Measurements from ENCODE around the gene ATE1. TPM values are rescaled to one million over a fixed set of nuclear protein-coding genes. Genes with fewer than 3 reads are reported as not detected.

Gene ATE1
- polyA plus RNA-seq, 1 experiment: 17.9 TPM

DNA sequence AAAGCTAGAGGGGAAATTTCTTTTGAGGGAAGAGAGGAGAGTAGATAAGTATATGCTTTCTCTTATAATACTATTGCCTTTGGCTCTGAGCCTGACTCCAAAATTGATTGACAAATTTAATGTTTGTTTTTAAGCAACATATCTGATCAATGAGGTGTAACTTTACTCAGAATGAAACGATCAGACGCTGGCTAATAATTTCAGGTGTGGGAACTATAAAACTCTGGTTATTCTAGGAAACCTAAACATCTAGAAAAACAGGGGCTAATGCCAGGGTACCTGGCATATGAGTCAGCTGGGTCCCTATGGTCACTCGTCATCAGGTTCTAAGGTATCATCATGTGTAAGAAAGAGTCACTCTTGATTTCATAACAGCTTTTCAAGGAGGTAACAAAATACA, 139.7 kb downstream of the ATE1 start:
- Histone ChIP-seq H3K27ac (ENCODE audit: low read depth, low read length) (no peak overlapping the region), H3K9me3 (ENCODE audit: control insufficient read depth, insufficient read depth, low read length) (no peaks in the 10 kb centered on the region), H3K4me3 (ENCODE audit: low read depth, low read length) (no peak overlapping the region), H3K27me3 (ENCODE audit: control insufficient read depth, insufficient read depth, low read length) (no peaks in the 10 kb centered on the region)
- ChIA-PET CTCF (interaction anchor here (0.6 to 0.7 kb wide), 2 partner anchors 113 to 116 kb away, joined by 3 read pairs; no protein-coding TSS in a partner anchor), POLR2A (no interaction called here)
- DNase-seq (ENCODE audit: low read depth, low spot score): no peak
- TF ChIP-seq, protein P1, sequence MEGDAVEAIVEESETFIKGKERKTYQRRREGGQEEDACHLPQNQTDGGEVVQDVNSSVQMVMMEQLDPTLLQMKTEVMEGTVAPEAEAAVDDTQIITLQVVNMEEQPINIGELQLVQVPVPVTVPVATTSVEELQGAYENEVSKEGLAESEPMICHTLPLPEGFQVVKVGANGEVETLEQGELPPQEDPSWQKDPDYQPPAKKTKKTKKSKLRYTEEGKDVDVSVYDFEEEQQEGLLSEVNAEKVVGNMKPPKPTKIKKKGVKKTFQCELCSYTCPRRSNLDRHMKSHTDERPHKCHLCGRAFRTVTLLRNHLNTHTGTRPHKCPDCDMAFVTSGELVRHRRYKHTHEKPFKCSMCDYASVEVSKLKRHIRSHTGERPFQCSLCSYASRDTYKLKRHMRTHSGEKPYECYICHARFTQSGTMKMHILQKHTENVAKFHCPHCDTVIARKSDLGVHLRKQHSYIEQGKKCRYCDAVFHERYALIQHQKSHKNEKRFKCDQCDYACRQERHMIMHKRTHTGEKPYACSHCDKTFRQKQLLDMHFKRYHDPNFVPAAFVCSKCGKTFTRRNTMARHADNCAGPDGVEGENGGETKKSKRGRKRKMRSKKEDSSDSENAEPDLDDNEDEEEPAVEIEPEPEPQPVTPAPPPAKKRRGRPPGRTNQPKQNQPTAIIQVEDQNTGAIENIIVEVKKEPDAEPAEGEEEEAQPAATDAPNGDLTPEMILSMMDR (IDR thresholded peaks at IDR 0.05; ENCODE audit: low read depth, low read length): no peak

DNA sequence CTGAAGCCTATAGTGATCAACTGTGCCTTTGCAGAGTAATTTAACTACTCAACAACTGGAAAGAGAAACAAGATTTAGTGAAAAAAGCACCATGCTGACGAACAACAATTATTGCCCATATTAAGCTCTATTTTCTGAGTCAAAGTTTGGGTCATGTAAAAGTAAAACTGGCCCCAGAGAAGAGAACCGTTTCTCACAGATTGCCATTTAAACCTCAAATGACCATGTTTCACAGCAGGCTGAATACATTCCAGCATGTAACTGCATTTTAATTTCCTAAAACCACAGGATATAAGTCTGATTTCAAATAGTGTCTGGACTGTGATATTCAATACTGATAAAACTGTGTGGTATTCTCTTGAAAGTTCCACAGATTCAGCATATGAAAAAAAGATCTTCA, 140.7 kb downstream of the ATE1 start:
- ChIA-PET CTCF (interaction anchor here (0.6 kb wide), 1 partner anchor 117 kb away, joined by 3 read pairs; no protein-coding TSS in a partner anchor), POLR2A (no interaction called here)
- Histone ChIP-seq H3K27ac (ENCODE audit: low read depth, low read length) (no peak overlapping the region), H3K27me3 (ENCODE audit: control insufficient read depth, insufficient read depth, low read length) (no peaks in the 10 kb centered on the region), H3K4me3 (ENCODE audit: low read depth, low read length) (no peak overlapping the region), H3K9me3 (ENCODE audit: control insufficient read depth, insufficient read depth, low read length) (no peaks in the 10 kb centered on the region)
- no peak for DNase-seq (ENCODE audit: low read depth, low spot score)
- TF ChIP-seq, protein P1 (IDR thresholded peaks at IDR 0.05; ENCODE audit: low read depth, low read length): no peak

DNA sequence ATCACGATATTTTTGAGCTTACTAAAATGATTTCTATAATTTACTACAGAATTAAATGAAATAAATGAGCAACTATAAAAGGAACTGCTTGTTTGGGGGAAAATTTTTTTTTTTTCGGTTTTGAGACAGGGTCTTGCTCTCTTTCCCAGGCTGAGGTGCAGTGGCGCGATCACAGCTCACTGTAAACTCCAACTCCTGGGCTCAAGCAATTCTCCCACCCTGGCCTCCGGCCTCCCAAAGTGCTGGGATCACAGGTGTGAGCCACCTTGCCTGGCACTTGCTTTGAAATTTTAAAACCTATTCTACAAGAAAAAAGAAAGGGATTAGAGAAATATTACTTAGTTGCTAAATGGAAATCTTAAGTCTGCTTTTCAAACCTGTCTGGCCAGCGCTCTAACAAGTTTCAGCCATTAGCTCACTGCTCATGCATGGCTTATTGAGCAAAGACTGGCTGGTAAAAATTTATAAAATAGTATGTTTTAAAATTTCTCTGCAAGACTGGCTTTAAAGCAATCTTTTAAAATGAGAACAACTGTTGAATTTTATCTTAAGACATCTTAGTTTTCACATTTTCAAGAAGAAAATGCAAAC, 144.0 kb downstream of the ATE1 start:
- Histone ChIP-seq H3K4me3 (ENCODE audit: low read depth, low read length) (no peak overlapping the region), H3K9me3 (ENCODE audit: control insufficient read depth, insufficient read depth, low read length) (no peaks in the 10 kb centered on the region), H3K27ac (ENCODE audit: low read depth, low read length) (no peak overlapping the region), H3K27me3 (ENCODE audit: control insufficient read depth, insufficient read depth, low read length) (no peaks in the 10 kb centered on the region)
- no peak for DNase-seq (ENCODE audit: low read depth, low spot score)
- POLR2A ChIA-PET: no interaction called here
- CTCF ChIA-PET: interaction anchor here (2.3 kb wide), 1 partner anchor 40 kb away, joined by 9 read pairs; no protein-coding TSS in a partner anchor
- TF ChIP-seq, protein P1 (IDR thresholded peaks at IDR 0.05; ENCODE audit: low read depth, low read length): no peak

DNA sequence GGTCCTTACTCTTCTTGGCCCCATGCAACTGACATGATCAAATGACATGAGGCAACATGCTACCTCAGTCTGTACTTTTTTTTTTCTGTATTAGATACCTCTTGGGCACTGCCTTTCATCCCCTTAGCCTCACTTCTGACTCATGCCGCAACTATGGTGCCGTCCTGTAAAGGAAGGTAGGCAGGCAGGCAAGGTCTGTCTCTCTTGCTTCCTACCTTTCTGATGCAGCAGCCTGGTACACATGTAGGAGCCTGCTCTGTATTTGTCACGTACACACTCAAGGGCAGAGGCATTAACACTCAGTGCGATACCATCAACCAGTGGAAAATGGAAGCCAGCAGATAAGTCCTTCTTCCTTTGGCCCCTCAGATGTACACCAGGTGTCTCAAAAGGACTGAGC, 146.7 kb downstream of the ATE1 start:
- TF ChIP-seq, protein P1 (IDR thresholded peaks at IDR 0.05; ENCODE audit: low read depth, low read length): no peak
- Histone ChIP-seq H3K27me3 (ENCODE audit: control insufficient read depth, insufficient read depth, low read length) (no peaks in the 10 kb centered on the region), H3K9me3 (ENCODE audit: control insufficient read depth, insufficient read depth, low read length) (no peaks in the 10 kb centered on the region), H3K27ac (ENCODE audit: low read depth, low read length) (no peak overlapping the region), H3K4me3 (ENCODE audit: low read depth, low read length) (no peak overlapping the region)
- CTCF ChIA-PET: no interaction called here
- POLR2A ChIA-PET: no interaction called here
- DNase-seq (ENCODE audit: low read depth, low spot score): no peak

DNA sequence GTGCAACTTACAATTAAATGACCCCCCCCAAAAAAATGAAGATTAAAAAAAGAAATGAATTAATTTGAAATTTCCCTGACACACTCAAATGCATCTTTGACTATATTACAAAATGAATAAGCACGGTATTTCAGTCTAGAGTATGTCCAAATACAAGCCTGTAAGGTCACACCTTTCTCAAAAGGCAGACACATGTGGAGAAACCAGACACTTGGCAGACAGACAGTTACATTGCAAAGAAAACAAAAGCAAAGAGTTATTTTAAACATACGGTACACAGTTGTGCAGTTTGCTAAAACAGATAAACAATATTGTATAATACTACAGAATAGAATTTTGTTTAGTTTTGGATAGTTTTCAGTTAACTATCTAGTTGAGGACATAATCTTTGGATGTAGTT, 153.0 kb downstream of the ATE1 start:
- TF ChIP-seq, protein P1 (IDR thresholded peaks at IDR 0.05; ENCODE audit: low read depth, low read length): no peak
- H3K9me3 ChIP-seq (ENCODE audit: control insufficient read depth, insufficient read depth, low read length): no peaks in the 10 kb centered on the region
- H3K27me3 ChIP-seq (ENCODE audit: control insufficient read depth, insufficient read depth, low read length): no peaks in the 10 kb centered on the region
- no peak overlapping the region for H3K27ac ChIP-seq (ENCODE audit: low read depth, low read length)
- POLR2A ChIA-PET: no interaction called here
- H3K4me3 ChIP-seq (ENCODE audit: low read depth, low read length): no peak overlapping the region
- CTCF ChIA-PET: interaction anchor here (1.0 kb wide), 1 partner anchor 50 kb away, joined by 4 read pairs; no protein-coding TSS in a partner anchor
- no peak for DNase-seq (ENCODE audit: low read depth, low spot score)
